Fibroblast of lung (primary cell): ENCODE data around the gene SCLT1.

Experiments
- CTCF ChIP-seq, 2 donors: IDR thresholded peaks in 1 of 2; conservative IDR thresholded peaks in 1 of 2; 1 replicate in 1 of 2; 2 replicates in 1 of 2; pipeline ENCODE4 v1.5.1; 2011 to 2012; ENCODE audit warnings: low read length in 2 of 2, control low read depth in 1 of 2, inconsistent platforms in 1 of 2, low read depth in 1 of 2, mild to moderate bottlenecking in 1 of 2
- EZH2 ChIP-seq: IDR thresholded peaks from 2 replicates; pipeline ENCODE4 v1.5.1; 2012; ENCODE audit warnings: low read length, control low read depth, mild to moderate bottlenecking; ENCODE audit errors: missing control alignments

- TF ChIP-seq CTCF (conservative IDR thresholded peaks at IDR 0.05 in 1 of 2, IDR thresholded peaks at IDR 0.05 in 1 of 2; ENCODE audit: low read depth in 1 of 2, low read length in 2 of 2), result no peak
- TF ChIP-seq EZH2, result no peak
Measured at GRCh38 chr4:128946916-128947315, 146.4 kb downstream of the SCLT1 start.
